ENCODE results near the gene PGAP6.
"Not testable (repeated sequence)": the region's sequence is repeated elsewhere in the genome, so short reads cannot be mapped to it uniquely, and the experiment has no call there.

The PGAP6 gene

DNA sequence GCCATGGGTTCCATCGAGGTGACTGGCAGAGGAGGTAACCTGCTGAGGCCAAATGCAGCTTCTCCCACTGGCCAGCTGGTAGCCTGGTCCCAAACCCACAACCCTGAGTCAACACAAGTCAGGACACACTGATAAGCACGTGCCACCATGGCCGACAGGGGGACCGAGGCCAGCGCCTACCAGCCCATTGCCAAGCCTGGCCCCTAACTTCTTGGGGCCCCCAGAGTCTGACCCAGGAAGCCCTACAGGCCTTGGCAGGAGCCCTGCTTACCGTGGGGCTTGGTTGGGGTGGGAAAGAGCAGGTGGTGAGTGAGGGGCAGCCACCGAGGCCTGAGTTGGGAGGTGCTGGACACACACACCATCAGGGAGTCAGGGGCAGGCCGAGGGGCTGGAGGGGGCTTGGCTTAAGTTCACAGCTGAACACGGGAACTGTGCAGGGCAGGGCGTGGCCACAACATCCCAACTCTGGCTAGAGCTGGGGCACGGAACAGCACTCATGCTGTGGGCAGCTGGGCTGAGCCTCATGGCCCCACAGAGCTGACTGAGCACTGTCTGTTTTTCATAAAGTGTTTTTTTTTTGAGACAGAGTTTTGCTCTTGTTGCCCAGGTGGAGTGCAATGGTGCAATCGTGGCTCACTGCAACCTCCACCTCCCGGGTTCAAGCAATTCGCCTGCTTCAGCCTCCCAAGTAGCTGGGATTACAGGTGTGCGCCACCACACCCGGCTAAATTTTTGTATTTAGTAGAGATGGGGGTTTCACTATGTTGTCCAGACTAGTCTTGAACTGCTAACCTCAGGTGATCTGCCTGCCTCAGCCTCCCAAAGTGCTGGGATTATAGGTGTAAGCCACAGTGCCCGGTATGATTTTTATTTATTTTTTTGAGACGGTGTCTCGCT lies 16.9 kb downstream of the PGAP6 start:
- no peaks in the 10 kb centered on the region for H3K9me3 ChIP-seq (ENCODE audit: control insufficient read depth in 1 of 2, low read length in 2 of 2)
- H3K4me1 ChIP-seq (ENCODE audit: control insufficient read depth in 1 of 2, insufficient read depth in 2 of 2, low read length in 2 of 2), result peaks cover 5 to 7% of the 10 kb centered on the region in 2 donors
- H3K36me3 ChIP-seq (ENCODE audit: control insufficient read depth in 1 of 2, insufficient read depth in 2 of 2, low read length in 2 of 2), result peaks cover 9 to 25% of the 10 kb centered on the region in 2 donors
- H3K27me3 ChIP-seq (ENCODE audit: control insufficient read depth in 1 of 2, insufficient read depth in 2 of 2, low read length in 2 of 2), result peaks cover 4 to 7% of the 10 kb centered on the region in 2 donors
- H3K27ac ChIP-seq (ENCODE audit: low read depth, low read length), result no peak overlapping the region
- no peak overlapping the region for H3K9ac ChIP-seq (ENCODE audit: low read depth in 1 of 2, low read length in 2 of 2)
- H3K4me3 ChIP-seq (ENCODE audit: low read depth in 1 of 2, low read length in 2 of 2), result no peak overlapping the region

DNA sequence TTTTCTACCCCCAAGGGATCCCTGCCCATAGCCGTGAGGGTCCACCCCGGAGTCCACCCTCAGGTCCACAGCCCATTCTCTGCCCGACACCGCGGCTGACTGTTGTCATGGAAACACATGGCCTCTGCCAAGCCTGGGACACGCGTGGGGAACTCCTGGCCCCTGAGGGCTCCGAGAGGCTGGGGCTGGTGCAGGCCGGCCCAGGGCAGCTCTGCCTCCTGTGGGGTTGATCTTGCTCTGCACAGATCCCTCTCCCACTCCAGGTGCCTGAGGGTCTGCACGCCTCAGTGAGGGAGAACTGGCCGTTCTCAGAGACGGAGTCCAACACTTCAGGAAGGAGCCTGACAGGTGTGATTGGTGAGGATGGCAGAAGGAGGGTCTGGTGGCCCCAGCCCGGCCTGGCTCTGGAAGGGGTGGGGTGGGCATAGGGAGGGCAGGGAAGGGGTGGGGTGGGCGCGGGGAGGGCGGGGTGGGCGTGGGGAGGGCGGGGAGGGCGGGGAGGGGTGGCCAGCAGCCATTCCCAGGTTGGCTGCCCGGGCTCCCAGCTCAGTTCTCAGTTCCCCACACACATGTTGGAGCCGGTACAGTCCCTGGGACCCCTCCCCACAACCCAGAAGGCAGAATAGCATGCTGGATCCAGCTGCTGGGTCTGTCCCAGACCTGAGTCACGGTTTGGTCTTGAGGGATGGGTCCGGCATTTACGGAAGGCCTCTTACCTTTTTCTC lies 17.9 kb downstream of the PGAP6 start:
- no peaks in the 10 kb centered on the region for H3K9me3 ChIP-seq (ENCODE audit: control insufficient read depth in 1 of 2, low read length in 2 of 2)
- no peak overlapping the region for H3K27ac ChIP-seq (ENCODE audit: low read depth, low read length)
- H3K4me3 ChIP-seq (ENCODE audit: low read depth in 1 of 2, low read length in 2 of 2), result no peak overlapping the region
- H3K36me3 ChIP-seq (ENCODE audit: control insufficient read depth in 1 of 2, insufficient read depth in 2 of 2, low read length in 2 of 2), result peaks cover 9 to 24% of the 10 kb centered on the region in 2 donors
- H3K9ac ChIP-seq (ENCODE audit: low read depth in 1 of 2, low read length in 2 of 2), result no peak overlapping the region
- H3K27me3 ChIP-seq (ENCODE audit: control insufficient read depth in 1 of 2, insufficient read depth in 2 of 2, low read length in 2 of 2), result peaks cover 4 to 7% of the 10 kb centered on the region in 2 donors
- no peaks in the 10 kb centered on the region for H3K4me1 ChIP-seq (ENCODE audit: control insufficient read depth in 1 of 2, insufficient read depth in 2 of 2, low read length in 2 of 2)

- no peak overlapping the region for H3K4me3 ChIP-seq (ENCODE audit: low read depth in 1 of 2, low read length in 2 of 2)
- H3K36me3 ChIP-seq (ENCODE audit: control insufficient read depth in 1 of 2, insufficient read depth in 2 of 2, low read length in 2 of 2), result peaks cover 9 to 17% of the 10 kb centered on the region in 2 donors
- no peaks in the 10 kb centered on the region for H3K4me1 ChIP-seq (ENCODE audit: control insufficient read depth in 1 of 2, insufficient read depth in 2 of 2, low read length in 2 of 2)
- H3K9ac ChIP-seq (ENCODE audit: low read depth in 1 of 2, low read length in 2 of 2), result no peak overlapping the region
- H3K9me3 ChIP-seq (ENCODE audit: control insufficient read depth in 1 of 2, low read length in 2 of 2), result no peaks in the 10 kb centered on the region
- H3K27me3 ChIP-seq (ENCODE audit: control insufficient read depth in 1 of 2, insufficient read depth in 2 of 2, low read length in 2 of 2), result peaks cover 4 to 7% of the 10 kb centered on the region in 2 donors
- H3K27ac ChIP-seq (ENCODE audit: low read depth, low read length), result no peak overlapping the region
Measured at GRCh38 chr16:363110-363765, 18.5 kb downstream of the PGAP6 start.

DNA sequence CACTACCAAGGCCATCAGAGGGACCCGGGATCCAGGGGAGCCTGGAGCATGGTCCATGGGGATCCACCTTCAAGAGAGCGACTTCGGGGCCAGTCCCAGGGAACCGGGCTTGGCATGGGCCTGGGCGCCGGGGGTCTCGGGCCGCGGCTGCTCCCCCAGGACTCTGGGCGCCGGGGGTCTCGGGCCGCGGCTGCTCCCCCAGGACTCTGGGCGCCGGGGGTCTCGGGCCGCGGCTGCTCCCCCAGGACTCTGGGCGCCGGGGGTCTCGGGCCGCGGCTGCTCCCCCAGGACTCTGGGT lies 19.1 kb downstream of the PGAP6 start:
- not testable (repeated sequence) for H3K9ac ChIP-seq (ENCODE audit: low read depth in 1 of 2, low read length in 2 of 2); H3K27me3 ChIP-seq (ENCODE audit: control insufficient read depth in 1 of 2, insufficient read depth in 2 of 2, low read length in 2 of 2); H3K27ac ChIP-seq (ENCODE audit: low read depth, low read length); H3K4me1 ChIP-seq (ENCODE audit: control insufficient read depth in 1 of 2, insufficient read depth in 2 of 2, low read length in 2 of 2); H3K9me3 ChIP-seq (ENCODE audit: control insufficient read depth in 1 of 2, low read length in 2 of 2); H3K4me3 ChIP-seq (ENCODE audit: low read depth in 1 of 2, low read length in 2 of 2)
- peaks cover 4 to 11% of the 10 kb centered on the region in 2 donors for H3K36me3 ChIP-seq (ENCODE audit: control insufficient read depth in 1 of 2, insufficient read depth in 2 of 2, low read length in 2 of 2)

DNA sequence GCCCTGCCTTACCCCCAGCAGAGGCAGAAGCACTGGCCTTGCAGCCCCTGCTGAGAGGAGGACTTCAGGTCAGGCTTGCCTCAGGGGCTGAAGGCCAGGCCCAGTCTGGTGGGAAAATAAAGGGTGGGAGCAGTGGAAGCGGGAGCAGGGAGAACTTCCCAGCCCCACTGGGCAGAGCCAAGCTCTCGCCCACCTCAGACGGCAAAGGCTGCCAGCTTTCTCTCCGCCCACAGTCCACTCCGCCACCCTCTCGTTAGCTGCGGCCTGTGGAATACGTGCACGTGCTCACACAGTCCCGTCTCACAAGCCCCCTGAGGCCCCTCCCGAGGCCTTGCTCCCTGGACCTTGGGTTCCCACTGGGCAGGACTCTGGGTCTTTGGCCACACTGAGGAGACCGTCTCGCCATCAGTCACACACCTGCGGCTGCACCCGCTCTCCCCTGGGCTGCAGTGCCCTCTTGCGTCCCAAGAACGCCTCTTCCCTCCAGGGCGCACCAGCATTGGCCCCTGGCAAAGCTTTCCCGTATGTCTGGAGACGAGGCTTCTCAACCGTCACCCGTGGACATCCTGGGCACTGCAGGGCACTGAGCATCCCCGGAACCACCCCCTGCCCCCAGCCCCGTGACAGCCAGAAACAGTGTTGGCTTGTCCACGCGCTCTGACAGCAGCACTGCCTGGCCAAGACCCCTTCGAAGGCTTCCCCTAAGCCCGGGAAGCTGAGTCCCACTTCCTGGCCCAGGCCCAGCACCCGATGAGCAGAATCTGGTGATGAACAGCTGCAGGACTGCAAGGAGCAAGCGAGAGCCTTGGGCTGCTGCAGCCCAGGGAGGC lies 19.7 kb downstream of the PGAP6 start:
- no peaks in the 10 kb centered on the region for H3K9me3 ChIP-seq (ENCODE audit: control insufficient read depth in 1 of 2, low read length in 2 of 2)
- H3K9ac ChIP-seq (ENCODE audit: low read depth in 1 of 2, low read length in 2 of 2), result no peak overlapping the region
- H3K36me3 ChIP-seq (ENCODE audit: control insufficient read depth in 1 of 2, insufficient read depth in 2 of 2, low read length in 2 of 2), result peaks cover 4 to 6% of the 10 kb centered on the region in 2 donors
- H3K27me3 ChIP-seq (ENCODE audit: control insufficient read depth in 1 of 2, insufficient read depth in 2 of 2, low read length in 2 of 2), result peaks cover 4 to 7% of the 10 kb centered on the region in 2 donors
- peak overlapping the region in 1 of 2 donors; percentile 10 for H3K4me3 ChIP-seq (ENCODE audit: low read depth in 1 of 2, low read length in 2 of 2)
- no peaks in the 10 kb centered on the region for H3K4me1 ChIP-seq (ENCODE audit: control insufficient read depth in 1 of 2, insufficient read depth in 2 of 2, low read length in 2 of 2)
- no peak overlapping the region for H3K27ac ChIP-seq (ENCODE audit: low read depth, low read length)

DNA sequence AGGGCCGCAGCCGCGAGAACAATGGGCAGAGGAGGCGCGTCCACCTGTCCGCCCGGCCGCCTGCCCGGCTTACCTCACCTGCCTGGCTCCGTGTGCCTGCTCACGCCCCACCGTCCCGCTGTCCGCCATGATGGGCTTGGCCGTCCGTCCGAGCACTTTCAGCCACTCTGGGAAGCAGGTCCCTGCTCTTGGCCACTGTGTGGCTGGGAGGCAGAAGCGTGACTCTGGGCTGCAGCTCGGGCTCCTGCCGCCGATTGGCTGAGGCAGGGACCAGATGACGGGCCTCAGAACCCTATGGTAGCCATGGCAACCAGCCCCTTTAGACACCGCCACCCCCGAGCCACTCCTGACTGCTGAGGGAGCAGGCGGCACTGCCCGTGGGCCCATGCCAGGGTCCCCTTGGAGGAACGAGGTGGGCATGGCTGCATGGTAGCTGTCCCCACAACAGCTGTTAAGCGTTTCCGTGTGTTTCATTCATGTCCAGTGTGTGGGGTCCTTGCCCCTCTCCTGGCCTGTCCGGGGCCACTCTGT lies 20.4 kb downstream of the PGAP6 start:
- Histone ChIP-seq H3K27ac (ENCODE audit: low read depth, low read length) (no peak overlapping the region), H3K9ac (ENCODE audit: low read depth in 1 of 2, low read length in 2 of 2) (no peak overlapping the region), H3K36me3 (ENCODE audit: control insufficient read depth in 1 of 2, insufficient read depth in 2 of 2, low read length in 2 of 2) (peaks cover 0 to under 1% of the 10 kb centered on the region in 2 donors), H3K4me3 (ENCODE audit: low read depth in 1 of 2, low read length in 2 of 2) (no peak overlapping the region), H3K27me3 (ENCODE audit: control insufficient read depth in 1 of 2, insufficient read depth in 2 of 2, low read length in 2 of 2) (peaks cover 4 to 7% of the 10 kb centered on the region in 2 donors), H3K9me3 (ENCODE audit: control insufficient read depth in 1 of 2, low read length in 2 of 2) (no peaks in the 10 kb centered on the region), H3K4me1 (ENCODE audit: control insufficient read depth in 1 of 2, insufficient read depth in 2 of 2, low read length in 2 of 2) (no peaks in the 10 kb centered on the region)

GRCh38 chr16:360698-361336 lies 21.0 kb downstream of the PGAP6 start:
- Histone ChIP-seq H3K4me1 (ENCODE audit: control insufficient read depth in 1 of 2, insufficient read depth in 2 of 2, low read length in 2 of 2) (no peaks in the 10 kb centered on the region), H3K27ac (ENCODE audit: low read depth, low read length) (no peak overlapping the region), H3K27me3 (ENCODE audit: control insufficient read depth in 1 of 2, insufficient read depth in 2 of 2, low read length in 2 of 2) (peaks cover 4 to 7% of the 10 kb centered on the region in 2 donors), H3K9ac (ENCODE audit: low read depth in 1 of 2, low read length in 2 of 2) (no peak overlapping the region), H3K9me3 (ENCODE audit: control insufficient read depth in 1 of 2, low read length in 2 of 2) (no peaks in the 10 kb centered on the region), H3K36me3 (ENCODE audit: control insufficient read depth in 1 of 2, insufficient read depth in 2 of 2, low read length in 2 of 2) (no peaks in the 10 kb centered on the region), H3K4me3 (ENCODE audit: low read depth in 1 of 2, low read length in 2 of 2) (no peak overlapping the region)

DNA sequence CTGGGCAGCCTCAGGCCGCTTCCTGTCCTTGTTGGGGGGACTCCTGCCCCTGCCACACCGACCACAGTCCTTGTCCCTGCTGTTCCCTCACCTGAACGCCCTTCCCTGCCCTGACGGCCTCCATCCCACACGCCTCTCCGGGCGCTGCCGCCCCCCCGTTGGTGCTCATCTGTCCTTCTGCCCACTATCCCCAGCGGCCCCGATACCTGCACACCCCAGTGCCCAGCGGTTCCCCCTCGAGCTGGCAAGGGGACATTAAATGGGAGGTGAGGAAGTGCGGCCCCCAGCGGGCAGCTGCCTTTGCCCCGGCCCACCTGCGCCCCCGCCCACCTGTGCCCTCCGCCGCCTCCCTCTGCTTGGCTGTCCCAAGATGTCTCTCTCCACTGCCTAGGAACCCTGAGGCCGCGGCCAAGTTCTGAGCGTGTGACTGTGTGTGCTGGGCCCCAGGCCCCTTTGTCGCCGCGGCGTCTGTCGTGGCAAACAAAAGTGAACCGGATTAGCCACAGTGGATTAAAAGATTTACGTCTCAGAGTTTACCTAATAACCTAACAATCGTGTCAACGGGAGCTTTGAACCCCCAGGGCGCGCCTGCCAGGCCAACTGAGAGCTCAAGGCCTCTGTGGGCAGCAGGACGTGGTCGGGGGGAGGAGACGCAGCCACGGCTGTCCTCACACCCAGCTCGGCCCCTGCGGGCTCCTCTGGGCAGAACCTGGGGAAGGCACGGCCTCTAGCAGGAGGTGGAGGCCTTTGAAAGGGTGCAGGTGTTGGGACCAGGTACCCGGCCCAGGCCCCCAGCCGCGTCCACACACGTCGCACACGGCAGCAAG lies 21.7 kb downstream of the PGAP6 start:
- H3K9ac ChIP-seq (ENCODE audit: low read depth in 1 of 2, low read length in 2 of 2), result no peak overlapping the region
- peaks cover 4 to 7% of the 10 kb centered on the region in 2 donors for H3K27me3 ChIP-seq (ENCODE audit: control insufficient read depth in 1 of 2, insufficient read depth in 2 of 2, low read length in 2 of 2)
- H3K36me3 ChIP-seq (ENCODE audit: control insufficient read depth in 1 of 2, insufficient read depth in 2 of 2, low read length in 2 of 2), result no peaks in the 10 kb centered on the region
- no peaks in the 10 kb centered on the region for H3K9me3 ChIP-seq (ENCODE audit: control insufficient read depth in 1 of 2, low read length in 2 of 2)
- H3K27ac ChIP-seq (ENCODE audit: low read depth, low read length), result no peak overlapping the region
- no peak overlapping the region for H3K4me3 ChIP-seq (ENCODE audit: low read depth in 1 of 2, low read length in 2 of 2)
- H3K4me1 ChIP-seq (ENCODE audit: control insufficient read depth in 1 of 2, insufficient read depth in 2 of 2, low read length in 2 of 2), result no peaks in the 10 kb centered on the region
